Thoracic aorta (tissue), 2 donors: ENCODE data around the gene FBXW5. TPM values are rescaled to one million over a fixed set of nuclear protein-coding genes. Genes with fewer than 3 reads are reported as not detected.

Experiments used
- ATAC-seq: fragments of 150-250 bp; one replicate; pipeline ENCODE4 v1.8.0; 2017; ENCODE audit warnings: low read depth; ENCODE audit not compliant: insufficient number of reproducible peaks, low FRiP score
- DNase-seq: peaks from one replicate; pipeline ENCODE4 v3.0.0-alpha.2; 2020; ENCODE audit warnings: low spot score
- H3K27ac ChIP-seq, 2 donors: fragments of 200-600 bp; sonication (generic); 1 replicate in 1 of 2; 2 replicates in 1 of 2; pipeline ENCODE4 v1.5.1; 2016; ENCODE audit warnings: mild to moderate bottlenecking in 2 of 2, moderate library complexity in 2 of 2
- H3K27me3 ChIP-seq: fragments of 200-600 bp; sonication (generic); replicated peaks from 2 replicates; pipeline ENCODE4 v1.6.0; 2016; ENCODE audit warnings: mild to moderate bottlenecking; ENCODE audit not compliant: insufficient read depth
- H3K36me3 ChIP-seq: fragments of 200-600 bp; sonication (generic); one replicate; pipeline ENCODE4 v1.5.1; 2016
- H3K4me1 ChIP-seq, 2 donors: fragments of 200-600 bp; sonication (generic); 1 replicate in 1 of 2; 2 replicates in 1 of 2; pipeline versions ENCODE4 v1.5.1 to v1.6.0; 2016; ENCODE audit warnings: low read depth in 2 of 2, mild to moderate bottlenecking in 1 of 2; ENCODE audit not compliant: control insufficient read depth in 1 of 2
- H3K4me3 ChIP-seq: fragments of 200-600 bp; sonication (generic); 2 replicates; pipeline ENCODE4 v1.5.1; 2016; ENCODE audit warnings: mild to moderate bottlenecking
- H3K9me3 ChIP-seq: fragments of 200-600 bp; sonication (generic); 2 replicates; pipeline ENCODE4 v1.5.1; 2016
- total RNA-seq, 2 donors: library from RNA; depleted of rRNA; stranded (reverse); fragments of >200 nt; gene quantifications; one replicate each; pipeline versions ENCODE4 v1.1.0 to v1.2.3, GENCODE V29; 2016
- TF ChIP-seq, protein P1 (sequence below): fragments of 200-600 bp; sonication (generic); IDR thresholded peaks from one replicate; pipeline ENCODE4 v1.5.1; 2019; ENCODE audit warnings: antibody characterized with exemption

The FBXW5 gene
- total RNA-seq, 2 donors from 2014 or later, result 176 to 383 TPM

DNA sequence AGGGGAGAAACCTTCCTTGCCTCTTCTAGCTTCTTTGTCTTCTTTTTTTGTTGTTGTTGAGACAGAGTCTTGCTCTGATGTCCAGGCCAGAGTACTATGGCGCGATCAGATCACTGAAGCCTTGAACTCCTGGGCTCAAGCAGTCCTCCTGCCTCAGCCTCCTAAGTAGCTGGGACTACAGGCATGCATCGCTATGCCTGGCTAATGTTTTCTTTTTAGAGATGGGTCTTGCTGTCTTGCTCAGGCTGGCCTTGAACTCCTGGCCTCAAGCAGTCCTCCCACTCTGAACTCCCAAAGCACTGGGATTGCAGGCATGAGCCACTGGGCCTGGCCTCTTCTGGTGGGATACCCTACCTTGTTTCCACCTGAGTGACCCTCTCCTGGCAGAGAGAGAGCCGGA lies 44.3 kb upstream of the FBXW5 start:
- Histone ChIP-seq H3K36me3 (no peaks in the 10 kb centered on the region), H3K4me3 (no peak overlapping the region), H3K27ac (no peak overlapping the region), H3K4me1 (peaks cover 8 to 21% of the 10 kb centered on the region in 2 donors), H3K27me3 (peaks cover 8% of the 10 kb centered on the region), H3K9me3 (no peaks in the 10 kb centered on the region)
- no peak for DNase-seq
- TF ChIP-seq, protein P1, sequence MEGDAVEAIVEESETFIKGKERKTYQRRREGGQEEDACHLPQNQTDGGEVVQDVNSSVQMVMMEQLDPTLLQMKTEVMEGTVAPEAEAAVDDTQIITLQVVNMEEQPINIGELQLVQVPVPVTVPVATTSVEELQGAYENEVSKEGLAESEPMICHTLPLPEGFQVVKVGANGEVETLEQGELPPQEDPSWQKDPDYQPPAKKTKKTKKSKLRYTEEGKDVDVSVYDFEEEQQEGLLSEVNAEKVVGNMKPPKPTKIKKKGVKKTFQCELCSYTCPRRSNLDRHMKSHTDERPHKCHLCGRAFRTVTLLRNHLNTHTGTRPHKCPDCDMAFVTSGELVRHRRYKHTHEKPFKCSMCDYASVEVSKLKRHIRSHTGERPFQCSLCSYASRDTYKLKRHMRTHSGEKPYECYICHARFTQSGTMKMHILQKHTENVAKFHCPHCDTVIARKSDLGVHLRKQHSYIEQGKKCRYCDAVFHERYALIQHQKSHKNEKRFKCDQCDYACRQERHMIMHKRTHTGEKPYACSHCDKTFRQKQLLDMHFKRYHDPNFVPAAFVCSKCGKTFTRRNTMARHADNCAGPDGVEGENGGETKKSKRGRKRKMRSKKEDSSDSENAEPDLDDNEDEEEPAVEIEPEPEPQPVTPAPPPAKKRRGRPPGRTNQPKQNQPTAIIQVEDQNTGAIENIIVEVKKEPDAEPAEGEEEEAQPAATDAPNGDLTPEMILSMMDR, result no peak
- ATAC-seq, result no peak

DNA sequence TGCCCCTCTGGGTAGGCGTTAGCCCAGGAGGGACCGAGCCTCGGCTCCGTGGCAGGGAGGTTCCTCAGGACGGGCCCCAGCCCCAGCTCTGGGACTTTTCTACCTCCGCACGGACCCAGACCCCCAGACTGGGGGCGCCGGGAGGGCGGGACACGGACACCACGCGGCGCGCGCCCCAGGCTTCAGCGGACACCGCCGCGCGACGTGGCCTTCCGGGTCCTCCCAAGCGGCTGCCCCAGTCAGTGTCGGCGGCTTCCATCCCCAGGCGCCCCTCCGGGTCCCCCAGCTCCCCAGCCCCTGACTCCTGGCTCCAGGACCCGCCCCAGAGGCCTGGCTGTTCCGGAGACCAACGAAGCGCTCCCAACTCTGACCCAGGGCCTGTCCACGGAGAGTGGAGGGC lies 41.3 kb upstream of the FBXW5 start:
- Histone ChIP-seq H3K9me3 (no peaks in the 10 kb centered on the region), H3K36me3 (no peaks in the 10 kb centered on the region), H3K27ac (no peak overlapping the region), H3K27me3 (peaks cover 8% of the 10 kb centered on the region), H3K4me1 (peaks cover 0 to 7% of the 10 kb centered on the region in 2 donors), H3K4me3 (no peak overlapping the region)
- ATAC-seq (no peak), DNase-seq (no peak)
- TF ChIP-seq, protein P1, result no peak

DNA sequence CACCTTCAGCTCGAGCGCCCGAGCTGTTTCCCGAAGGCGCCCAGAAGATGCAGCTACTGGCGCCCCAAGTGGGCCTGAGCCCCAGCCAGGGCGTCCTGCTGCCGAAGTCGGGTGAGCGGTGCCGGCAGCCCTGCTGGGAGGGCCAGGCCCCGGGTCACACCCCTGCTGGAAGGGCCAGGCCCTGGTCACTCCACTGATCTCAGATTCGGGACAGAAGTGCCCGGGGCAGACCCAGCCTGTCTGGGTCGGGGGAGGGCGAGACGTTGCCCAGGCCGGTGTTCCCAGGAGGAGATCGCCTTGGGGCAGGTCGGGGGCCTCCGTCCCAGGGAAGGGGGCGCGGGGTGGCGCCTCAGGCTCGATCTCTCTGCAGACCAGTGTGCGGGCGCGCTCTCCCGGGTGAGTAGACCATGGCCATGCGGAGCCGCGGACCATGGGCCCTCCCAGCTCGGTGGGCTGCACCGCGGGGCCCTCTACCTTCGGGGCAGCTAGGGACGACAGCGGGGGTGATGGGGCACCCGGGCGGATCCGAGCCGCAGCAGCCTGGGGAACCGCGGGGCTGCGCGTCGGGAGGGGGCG lies 40.6 kb upstream of the FBXW5 start:
- no peak for ATAC-seq
- peaks cover 8% of the 10 kb centered on the region for H3K27me3 ChIP-seq
- no peak overlapping the region for H3K27ac ChIP-seq
- H3K4me3 ChIP-seq, result no peak overlapping the region
- H3K36me3 ChIP-seq, result no peaks in the 10 kb centered on the region
- no peak for DNase-seq
- H3K4me1 ChIP-seq, result peaks cover 0 to 7% of the 10 kb centered on the region in 2 donors
- TF ChIP-seq, protein P1, result no peak
- no peaks in the 10 kb centered on the region for H3K9me3 ChIP-seq

DNA sequence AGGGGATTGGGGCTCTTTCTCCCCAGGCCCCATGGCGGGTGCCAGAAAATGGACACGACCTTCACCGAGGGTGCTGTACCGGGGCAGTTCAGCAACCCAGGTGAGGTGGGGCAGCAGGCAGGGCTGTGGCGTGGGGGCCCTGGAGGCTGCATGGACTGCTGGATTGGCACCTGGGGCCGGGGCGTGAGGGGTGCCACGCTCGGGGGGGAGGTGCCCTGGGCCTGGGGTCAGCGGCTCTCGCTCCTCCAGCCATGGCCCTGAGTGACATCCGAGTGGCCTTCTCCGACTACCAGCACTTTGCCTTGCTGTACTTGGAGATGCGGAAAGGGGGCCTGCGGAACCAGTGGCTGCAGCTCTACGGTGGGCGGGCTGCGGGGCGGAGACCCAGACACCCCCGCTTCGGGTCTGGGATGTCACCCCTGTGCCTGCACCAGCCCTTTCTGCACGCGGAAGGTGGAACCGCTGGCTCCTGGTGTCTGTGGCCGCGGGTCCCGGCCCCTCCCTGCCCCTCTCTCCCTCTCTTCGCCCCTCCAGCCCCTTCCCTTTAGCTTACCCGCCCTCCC lies 40.0 kb upstream of the FBXW5 start:
- H3K36me3 ChIP-seq, result no peaks in the 10 kb centered on the region
- peaks cover 0 to 7% of the 10 kb centered on the region in 2 donors for H3K4me1 ChIP-seq
- TF ChIP-seq, protein P1, result no peak
- no peak for DNase-seq
- no peak overlapping the region for H3K27ac ChIP-seq
- no peak for ATAC-seq
- no peak overlapping the region for H3K4me3 ChIP-seq
- H3K9me3 ChIP-seq, result no peaks in the 10 kb centered on the region
- peaks cover 8% of the 10 kb centered on the region for H3K27me3 ChIP-seq

DNA sequence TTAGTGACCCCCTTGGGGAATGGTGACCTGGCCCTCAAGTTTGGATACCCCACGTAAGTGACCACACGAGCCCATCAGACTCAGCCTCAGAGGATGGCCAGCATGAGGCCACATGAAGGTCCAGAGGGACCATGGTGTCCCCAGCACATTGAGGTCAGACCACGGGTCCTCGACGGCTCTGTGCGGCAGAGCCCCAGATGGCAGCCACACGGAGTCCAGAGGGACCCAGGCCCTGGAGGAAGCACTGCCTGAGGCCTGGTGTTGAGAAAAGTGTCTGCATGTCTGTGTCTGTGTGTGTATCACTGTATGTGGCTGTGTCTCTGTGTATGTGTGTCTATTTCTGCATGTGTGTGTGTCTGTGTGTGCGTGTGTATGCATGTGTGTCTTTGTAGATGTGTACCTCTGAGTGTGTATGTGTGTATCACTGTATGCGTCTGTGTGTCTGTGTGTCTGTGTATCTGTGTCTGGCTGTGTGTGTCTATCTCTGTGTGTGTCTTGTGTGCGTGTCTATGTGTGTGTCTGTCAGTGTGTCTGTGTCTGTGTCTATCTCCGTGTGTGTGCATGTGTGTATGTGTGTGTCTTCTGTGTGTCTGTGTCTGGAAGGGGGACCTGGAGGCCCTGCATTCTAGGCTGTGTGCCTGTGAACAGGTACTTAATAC lies 39.2 kb upstream of the FBXW5 start:
- H3K27me3 ChIP-seq, result peaks cover 8% of the 10 kb centered on the region
- TF ChIP-seq, protein P1, result no peak
- ATAC-seq, result no peak

More for the DNA sequence above, 39.2 kb upstream of the FBXW5 start:
- Histone ChIP-seq H3K4me1 (peaks cover 0 to 7% of the 10 kb centered on the region in 2 donors), H3K36me3 (no peaks in the 10 kb centered on the region), H3K4me3 (no peak overlapping the region), H3K27ac (no peak overlapping the region), H3K9me3 (no peaks in the 10 kb centered on the region)
- DNase-seq, result no peak
